Body of pancreas (tissue), 4 donors: Measurements from ENCODE around the gene VMO1. TPM values are rescaled to one million over a fixed set of nuclear protein-coding genes. Genes with fewer than 3 reads are reported as not detected.
"Not testable (repeated sequence)": the region's sequence is repeated elsewhere in the genome, so short reads cannot be mapped to it uniquely, and the experiment has no call there.

Experiments used
- ATAC-seq: fragments of 150-250 bp; one replicate; pipeline ENCODE4 v1.9.1; 2016
- DNase-seq, 4 donors: peaks; one replicate each; pipeline ENCODE4 v3.0.0-alpha.2; 2019
- H3K27ac ChIP-seq, 4 donors: fragments of 200-600 bp; sonication (generic); 1 replicate in 3 of 4; 2 replicates in 1 of 4; pipeline versions ENCODE4 v1.5.1 to v1.6.1; 2016 to 2019; ENCODE audit warnings: mild to moderate bottlenecking in 1 of 4, mixed read lengths in 1 of 4, moderate library complexity in 1 of 4
- H3K27me3 ChIP-seq, 2 donors: fragments of 200-600 bp; sonication (generic); one replicate each; pipeline ENCODE4 v1.6.0; 2016; ENCODE audit warnings: mild to moderate bottlenecking in 1 of 2
- H3K36me3 ChIP-seq, 2 donors: fragments of 200-600 bp; sonication (generic); replicated peaks in 1 of 2; 2 replicates each; pipeline ENCODE4 v1.5.1; 2016; ENCODE audit warnings: low read depth in 2 of 2; ENCODE audit not compliant: insufficient read depth in 1 of 2
- H3K4me1 ChIP-seq: fragments of 200-600 bp; sonication (generic); one replicate; pipeline ENCODE4 v1.6.0; 2016
- H3K4me3 ChIP-seq, 2 donors: fragments of 200-600 bp; sonication (generic); 1 replicate in 1 of 2; 2 replicates in 1 of 2; pipeline ENCODE4 v1.5.1; 2016 to 2019
- H3K9me3 ChIP-seq, 3 donors: fragments of 200-600 bp; sonication (generic); 1 replicate in 2 of 3; 2 replicates in 1 of 3; pipeline ENCODE4 v1.5.1; 2016
- CTCF ChIP-seq, 7 experiments: fragments of 450-650 bp in 4 of 7; fragments of 200-600 bp in 3 of 7; sonication (generic) in 3 of 7; IDR thresholded peaks; one replicate each; pipeline ENCODE4 v1.5.1; 2016 to 2019; ENCODE audit warnings: antibody characterized with exemption in 7 of 7
- POLR2A ChIP-seq, 3 donors: fragments of 450-650 bp; IDR thresholded peaks; one replicate each; pipeline ENCODE4 v1.6.1; 2016; ENCODE audit warnings: antibody characterized with exemption in 3 of 3, mild to moderate bottlenecking in 2 of 3
- WGBS, 2 donors: methylation state at CpG; one replicate each; pipeline ENCODE4 v1.1.5; 2017; 5-methylcytosine and 5-hydroxymethylcytosine counted together
- intact Hi-C: fragments of 100-400 bp; cut with DNase I; formaldehyde crosslinking; loops from one replicate; pipeline ENCODE4 v1.15.1; 2023
- total RNA-seq, 2 donors: library from RNA; depleted of rRNA; stranded (reverse); fragments of >200 nt; gene quantifications; one replicate each; pipeline ENCODE4 v1.1.0, GENCODE V29; 2016

VMO1 gene
- not detected for total RNA-seq

- 8 to 14% methylated on average over 10 to 23 of the region's 24 CpGs for WGBS, 2 donors
- peaks cover 49% of the 10 kb centered on the region for H3K4me1 ChIP-seq
- H3K4me3 ChIP-seq, result no peak within 1 kb of the TSS
- intact Hi-C loops, result loop anchor here (5.0 kb wide), 2 partner anchors 54 to 101 kb away; partner anchors contain the start of gene MED11
- TF ChIP-seq POLR2A (IDR thresholded peaks at IDR 0.05), result peak in 1 of 3 donors; percentile 18
- TF ChIP-seq CTCF (IDR thresholded peaks at IDR 0.05), result no peak
- H3K36me3 ChIP-seq, result no peaks in the 10 kb centered on the region
- peaks cover 0 to 21% of the 10 kb centered on the region in 2 donors for H3K27me3 ChIP-seq
- DNase-seq (peak in 2 of 4 donors; percentile 22 to 24), ATAC-seq (no peak)
- no peaks in the 10 kb centered on the region for H3K9me3 ChIP-seq
- no peak within 1 kb of the TSS for H3K27ac ChIP-seq
Measured at GRCh38 chr17:4786106-4786511, at the start of gene VMO1. Gene VMO1 (minus strand): TSS chr17:4786364. CDS start chr17:4786352, 12 bp downstream.

- Histone ChIP-seq H3K4me3 (no peak overlapping the region), H3K27ac (peak overlapping the region; percentile 78 to 96 (median 96)), H3K36me3 (no peaks in the 10 kb centered on the region), H3K4me1 (peaks cover 47% of the 10 kb centered on the region), H3K9me3 (no peaks in the 10 kb centered on the region), H3K27me3 (no peaks in the 10 kb centered on the region)
- TF ChIP-seq POLR2A (IDR thresholded peaks at IDR 0.05) (no peak), CTCF (IDR thresholded peaks at IDR 0.05) (no peak)
- WGBS, 2 donors, result 0 to 21% methylated on average over 3 to 4 of the region's 4 CpGs
- peak; percentile 35 to 70 (median 56) for DNase-seq
- no peak for ATAC-seq
- intact Hi-C loops, result no loop called here
Measured at GRCh38 chr17:4834681-4835020, 48.5 kb upstream of the VMO1 start.

- H3K27ac ChIP-seq, result peak overlapping the region; percentile 78 to 96 (median 96)
- intact Hi-C loops, result no loop called here
- no peaks in the 10 kb centered on the region for H3K36me3 ChIP-seq
- DNase-seq (peak; percentile 17 to 42 (median 32)), ATAC-seq (peak; percentile 6)
- peak overlapping the region; percentile 71 to 82 for H3K4me3 ChIP-seq
- H3K9me3 ChIP-seq, result no peaks in the 10 kb centered on the region
- peaks cover 47% of the 10 kb centered on the region for H3K4me1 ChIP-seq
- H3K27me3 ChIP-seq, result no peaks in the 10 kb centered on the region
- 1 to 5% methylated on average over 15 of the region's 15 CpGs for WGBS, 2 donors
- TF ChIP-seq POLR2A (IDR thresholded peaks at IDR 0.05) (no peak), CTCF (IDR thresholded peaks at IDR 0.05) (no peak)
Measured at GRCh38 chr17:4833941-4834680, 47.9 kb upstream of the VMO1 start.

GRCh38 chr17:4833178-4833940, 47.2 kb upstream of the VMO1 start, which contains the start of gene MINK1:
Gene MINK1 (plus strand): TSS chr17:4833340. CDS start chr17:4833584, 244 bp downstream.
- intact Hi-C loops, result no loop called here
- H3K4me1 ChIP-seq, result peaks cover 44% of the 10 kb centered on the region
- ATAC-seq (peak; percentile 98), DNase-seq (peak; percentile 89 to 92 (median 91))
- H3K36me3 ChIP-seq, result no peaks in the 10 kb centered on the region
- H3K9me3 ChIP-seq, result no peaks in the 10 kb centered on the region
- H3K27ac ChIP-seq, result peak within 1 kb of the TSS; percentile 78 to 96 (median 96)
- no peaks in the 10 kb centered on the region for H3K27me3 ChIP-seq
- H3K4me3 ChIP-seq, result peak within 1 kb of the TSS; percentile 71 to 82
- WGBS, 2 donors, result 0% methylated on average over 32 to 66 of the region's 91 CpGs
- peak; percentile 67 to 83 (median 68) for TF ChIP-seq POLR2A (IDR thresholded peaks at IDR 0.05)
- no peak for TF ChIP-seq CTCF (IDR thresholded peaks at IDR 0.05)

- peak overlapping the region; percentile 78 to 96 (median 96) for H3K27ac ChIP-seq
- H3K27me3 ChIP-seq, H3K9me3 ChIP-seq, H3K36me3 ChIP-seq, intact Hi-C loops, DNase-seq: not testable (repeated sequence)
- 0% methylated on average over 7 to 10 of the region's 17 CpGs for WGBS, 2 donors
- peak; percentile 14 for ATAC-seq
- H3K4me3 ChIP-seq, result peak overlapping the region in 1 of 2 donors; percentile 71
- peaks cover 38% of the 10 kb centered on the region for H3K4me1 ChIP-seq
Measured at GRCh38 chr17:4832829-4833177, 46.6 kb upstream of the VMO1 start.
